ENCODE data around the gene MUC3A.
"Not testable (repeated sequence)": the region's sequence is repeated elsewhere in the genome, so short reads cannot be mapped to it uniquely, and the experiment has no call there.

MUC3A gene

GRCh38 chr7:101002333-101002732 is 53.0 kb downstream of the MUC3A start:
- not testable (repeated sequence) for H3K27ac ChIP-seq (ENCODE audit: low read depth, low read length); H3K36me3 ChIP-seq (ENCODE audit: insufficient read depth, low read length); H3K27me3 ChIP-seq (ENCODE audit: insufficient read depth, low read length); H3K4me1 ChIP-seq (ENCODE audit: insufficient read depth, low read length); H3K4me3 ChIP-seq (ENCODE audit: low read length); H3K9ac ChIP-seq (ENCODE audit: low read depth, low read length); H3K9me3 ChIP-seq (ENCODE audit: insufficient read depth, low read depth, low read length)
- no CpG with 5 or more reads among the region's 8 CpGs for WGBS

GRCh38 chr7:101007361-101007760 is 58.0 kb downstream of the MUC3A start:
- not testable (repeated sequence) for H3K27ac ChIP-seq (ENCODE audit: low read depth, low read length); H3K4me3 ChIP-seq (ENCODE audit: low read length); H3K9me3 ChIP-seq (ENCODE audit: insufficient read depth, low read depth, low read length); H3K9ac ChIP-seq (ENCODE audit: low read depth, low read length); H3K36me3 ChIP-seq (ENCODE audit: insufficient read depth, low read length); H3K27me3 ChIP-seq (ENCODE audit: insufficient read depth, low read length); H3K4me1 ChIP-seq (ENCODE audit: insufficient read depth, low read length)
- 86% methylated on average over 2 of the region's 2 CpGs for WGBS

- no peak overlapping the region for H3K4me3 ChIP-seq (ENCODE audit: low read length)
- H3K27me3 ChIP-seq (ENCODE audit: insufficient read depth, low read length) = no peaks in the 10 kb centered on the region
- no peak overlapping the region for H3K27ac ChIP-seq (ENCODE audit: low read depth, low read length)
- H3K36me3 ChIP-seq (ENCODE audit: insufficient read depth, low read length) = peaks cover 11% of the 10 kb centered on the region; the same call in 1 of the 2 replicates
- no peaks in the 10 kb centered on the region for H3K4me1 ChIP-seq (ENCODE audit: insufficient read depth, low read length)
- H3K9me3 ChIP-seq (ENCODE audit: insufficient read depth, low read depth, low read length) = no peaks in the 10 kb centered on the region
- H3K9ac ChIP-seq (ENCODE audit: low read depth, low read length) = no peak overlapping the region
- WGBS = 88% methylated on average over 4 of the region's 5 CpGs
Measured at GRCh38 chr7:101009629-101010028, 60.3 kb downstream of the MUC3A start.

- H3K9me3 ChIP-seq (ENCODE audit: insufficient read depth, low read depth, low read length) = no peaks in the 10 kb centered on the region
- H3K9ac ChIP-seq (ENCODE audit: low read depth, low read length) = no peak overlapping the region
- peaks cover 11% of the 10 kb centered on the region; the same call in 1 of the 2 replicates for H3K36me3 ChIP-seq (ENCODE audit: insufficient read depth, low read length)
- no peaks in the 10 kb centered on the region for H3K27me3 ChIP-seq (ENCODE audit: insufficient read depth, low read length)
- WGBS = 93% methylated on average over 6 of the region's 6 CpGs
- H3K4me3 ChIP-seq (ENCODE audit: low read length) = no peak overlapping the region
- H3K27ac ChIP-seq (ENCODE audit: low read depth, low read length) = no peak overlapping the region
- H3K4me1 ChIP-seq (ENCODE audit: insufficient read depth, low read length) = peaks cover 8% of the 10 kb centered on the region
Measured at GRCh38 chr7:101012931-101013330, 63.6 kb downstream of the MUC3A start.

- H3K27me3 ChIP-seq (ENCODE audit: insufficient read depth, low read length) = no peaks in the 10 kb centered on the region
Measured at GRCh38 chr7:101015626-101016025, 66.3 kb downstream of the MUC3A start.

GRCh38 chr7:101017064-101017777 is 67.9 kb downstream of the MUC3A start:
- Histone ChIP-seq H3K27me3 (ENCODE audit: insufficient read depth, low read length) (no peaks in the 10 kb centered on the region), H3K9me3 (ENCODE audit: insufficient read depth, low read depth, low read length) (no peaks in the 10 kb centered on the region), H3K4me3 (ENCODE audit: low read length) (peak overlapping the region; percentile 77), H3K4me1 (ENCODE audit: insufficient read depth, low read length) (peaks cover 15% of the 10 kb centered on the region), H3K27ac (ENCODE audit: low read depth, low read length) (peak overlapping the region; percentile 92), H3K9ac (ENCODE audit: low read depth, low read length) (peak overlapping the region; percentile 89), H3K36me3 (ENCODE audit: insufficient read depth, low read length) (peaks cover 6% of the 10 kb centered on the region; the same call in 1 of the 2 replicates)
- WGBS = 2% methylated on average over 27 of the region's 29 CpGs

More at GRCh38 chr7:101015626-101016025, 66.3 kb downstream of the MUC3A start:
- H3K9ac ChIP-seq (ENCODE audit: low read depth, low read length) = no peak overlapping the region
- H3K9me3 ChIP-seq (ENCODE audit: insufficient read depth, low read depth, low read length) = no peaks in the 10 kb centered on the region
- no peak overlapping the region for H3K27ac ChIP-seq (ENCODE audit: low read depth, low read length)
- H3K4me3 ChIP-seq (ENCODE audit: low read length) = peak overlapping the region; percentile 77; the same call in 1 of the 2 replicates
- H3K36me3 ChIP-seq (ENCODE audit: insufficient read depth, low read length) = peaks cover 11% of the 10 kb centered on the region; the same call in 1 of the 2 replicates
- WGBS = 88% methylated on average over 8 of the region's 8 CpGs
- peaks cover 15% of the 10 kb centered on the region for H3K4me1 ChIP-seq (ENCODE audit: insufficient read depth, low read length)

Measured in HUES64 (cell line).